Thoracic aorta (tissue), 2 donors: ENCODE data around the gene CCT6A. TPM values are rescaled to one million over a fixed set of nuclear protein-coding genes. Genes with fewer than 3 reads are reported as not detected.
"Not testable (repeated sequence)": the region's sequence is repeated elsewhere in the genome, so short reads cannot be mapped to it uniquely, and the experiment has no call there.

Source experiments
- ATAC-seq: fragments of 150-250 bp; one replicate; pipeline ENCODE4 v1.8.0; 2017; ENCODE audit warnings: low read depth; ENCODE audit not compliant: insufficient number of reproducible peaks, low FRiP score
- DNase-seq: peaks from one replicate; pipeline ENCODE4 v3.0.0-alpha.2; 2020; ENCODE audit warnings: low spot score
- H3K27ac ChIP-seq, 2 donors: fragments of 200-600 bp; sonication (generic); 1 replicate in 1 of 2; 2 replicates in 1 of 2; pipeline ENCODE4 v1.5.1; 2016; ENCODE audit warnings: mild to moderate bottlenecking in 2 of 2, moderate library complexity in 2 of 2
- H3K27me3 ChIP-seq: fragments of 200-600 bp; sonication (generic); replicated peaks from 2 replicates; pipeline ENCODE4 v1.6.0; 2016; ENCODE audit warnings: mild to moderate bottlenecking; ENCODE audit not compliant: insufficient read depth
- H3K36me3 ChIP-seq: fragments of 200-600 bp; sonication (generic); one replicate; pipeline ENCODE4 v1.5.1; 2016
- H3K4me1 ChIP-seq, 2 donors: fragments of 200-600 bp; sonication (generic); 1 replicate in 1 of 2; 2 replicates in 1 of 2; pipeline versions ENCODE4 v1.5.1 to v1.6.0; 2016; ENCODE audit warnings: low read depth in 2 of 2, mild to moderate bottlenecking in 1 of 2; ENCODE audit not compliant: control insufficient read depth in 1 of 2
- H3K4me3 ChIP-seq: fragments of 200-600 bp; sonication (generic); 2 replicates; pipeline ENCODE4 v1.5.1; 2016; ENCODE audit warnings: mild to moderate bottlenecking
- H3K9me3 ChIP-seq: fragments of 200-600 bp; sonication (generic); 2 replicates; pipeline ENCODE4 v1.5.1; 2016
- total RNA-seq, 2 donors: library from RNA; depleted of rRNA; stranded (reverse); fragments of >200 nt; gene quantifications; one replicate each; pipeline versions ENCODE4 v1.1.0 to v1.2.3, GENCODE V29; 2016
- TF ChIP-seq, protein P1 (sequence below): fragments of 200-600 bp; sonication (generic); IDR thresholded peaks from one replicate; pipeline ENCODE4 v1.5.1; 2019; ENCODE audit warnings: antibody characterized with exemption

CCT6A gene, protein sequence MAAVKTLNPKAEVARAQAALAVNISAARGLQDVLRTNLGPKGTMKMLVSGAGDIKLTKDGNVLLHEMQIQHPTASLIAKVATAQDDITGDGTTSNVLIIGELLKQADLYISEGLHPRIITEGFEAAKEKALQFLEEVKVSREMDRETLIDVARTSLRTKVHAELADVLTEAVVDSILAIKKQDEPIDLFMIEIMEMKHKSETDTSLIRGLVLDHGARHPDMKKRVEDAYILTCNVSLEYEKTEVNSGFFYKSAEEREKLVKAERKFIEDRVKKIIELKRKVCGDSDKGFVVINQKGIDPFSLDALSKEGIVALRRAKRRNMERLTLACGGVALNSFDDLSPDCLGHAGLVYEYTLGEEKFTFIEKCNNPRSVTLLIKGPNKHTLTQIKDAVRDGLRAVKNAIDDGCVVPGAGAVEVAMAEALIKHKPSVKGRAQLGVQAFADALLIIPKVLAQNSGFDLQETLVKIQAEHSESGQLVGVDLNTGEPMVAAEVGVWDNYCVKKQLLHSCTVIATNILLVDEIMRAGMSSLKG
- total RNA-seq: 10 to 100 TPM; 41.8 to 96.9 TPM

DNA sequence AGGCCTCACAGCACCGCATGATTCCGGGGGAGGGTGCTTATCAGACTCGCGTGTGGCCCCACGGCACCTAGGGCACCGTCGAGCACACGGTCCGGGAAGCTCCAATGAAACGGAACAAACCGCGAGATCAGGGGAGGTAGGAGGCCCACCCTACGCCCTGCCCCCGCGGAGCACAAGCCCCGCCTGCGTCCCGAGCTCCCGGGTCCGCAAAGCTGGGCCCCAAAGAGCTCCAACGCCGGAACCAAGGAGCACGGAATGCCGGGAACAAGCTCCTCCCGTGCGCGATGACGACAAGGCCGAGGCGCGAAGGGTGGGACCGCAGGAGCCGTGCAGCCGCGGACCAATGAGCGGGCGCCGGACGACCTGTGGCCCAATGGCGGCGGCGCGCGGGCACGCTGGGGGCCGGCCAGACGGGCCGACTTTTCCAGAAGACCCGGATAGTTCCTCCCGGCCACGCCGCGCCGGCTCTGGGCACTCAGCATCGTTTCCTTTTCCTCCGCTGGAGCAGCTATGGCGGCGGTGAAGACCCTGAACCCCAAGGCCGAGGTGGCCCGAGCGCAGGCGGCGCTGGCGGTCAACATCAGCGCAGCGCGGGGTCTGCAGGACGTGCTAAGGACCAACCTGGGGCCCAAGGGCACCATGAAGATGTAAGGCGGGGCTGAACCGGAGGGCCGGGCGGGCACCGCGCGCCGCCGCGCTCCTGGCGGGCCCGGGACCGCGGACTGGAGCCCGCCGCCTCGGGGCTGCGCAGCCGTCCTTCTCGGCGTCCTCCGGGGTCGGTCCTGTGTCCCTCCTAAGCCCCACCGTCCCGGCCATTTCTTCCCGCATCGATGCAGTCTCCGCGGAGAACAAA is at the start of gene CCT6A, which contains the start of gene PSPH:
TSS of gene CCT6A (plus strand) at position 427 of the 853 bp plus-strand sequence. CDS start at position 511, 84 bp downstream.
TSS of gene PSPH (minus strand) at position 106 of the 853 bp plus-strand sequence. CDS start 30,232 bp downstream, outside the sequence.
- ATAC-seq: peak; percentile 95
- peaks cover 32% of the 10 kb centered on the region for H3K36me3 ChIP-seq
- TF ChIP-seq, protein P1, sequence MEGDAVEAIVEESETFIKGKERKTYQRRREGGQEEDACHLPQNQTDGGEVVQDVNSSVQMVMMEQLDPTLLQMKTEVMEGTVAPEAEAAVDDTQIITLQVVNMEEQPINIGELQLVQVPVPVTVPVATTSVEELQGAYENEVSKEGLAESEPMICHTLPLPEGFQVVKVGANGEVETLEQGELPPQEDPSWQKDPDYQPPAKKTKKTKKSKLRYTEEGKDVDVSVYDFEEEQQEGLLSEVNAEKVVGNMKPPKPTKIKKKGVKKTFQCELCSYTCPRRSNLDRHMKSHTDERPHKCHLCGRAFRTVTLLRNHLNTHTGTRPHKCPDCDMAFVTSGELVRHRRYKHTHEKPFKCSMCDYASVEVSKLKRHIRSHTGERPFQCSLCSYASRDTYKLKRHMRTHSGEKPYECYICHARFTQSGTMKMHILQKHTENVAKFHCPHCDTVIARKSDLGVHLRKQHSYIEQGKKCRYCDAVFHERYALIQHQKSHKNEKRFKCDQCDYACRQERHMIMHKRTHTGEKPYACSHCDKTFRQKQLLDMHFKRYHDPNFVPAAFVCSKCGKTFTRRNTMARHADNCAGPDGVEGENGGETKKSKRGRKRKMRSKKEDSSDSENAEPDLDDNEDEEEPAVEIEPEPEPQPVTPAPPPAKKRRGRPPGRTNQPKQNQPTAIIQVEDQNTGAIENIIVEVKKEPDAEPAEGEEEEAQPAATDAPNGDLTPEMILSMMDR: no peak
- no peaks in the 10 kb centered on the region for H3K9me3 ChIP-seq
- peak within 1 kb of the TSS; percentile 87 for H3K4me3 ChIP-seq
- no peaks in the 10 kb centered on the region for H3K27me3 ChIP-seq
- H3K4me1 ChIP-seq: peaks cover 21 to 50% of the 10 kb centered on the region in 2 donors
- H3K27ac ChIP-seq: peak within 1 kb of the TSS; percentile 80 to 88
- DNase-seq: peak; percentile 89

DNA sequence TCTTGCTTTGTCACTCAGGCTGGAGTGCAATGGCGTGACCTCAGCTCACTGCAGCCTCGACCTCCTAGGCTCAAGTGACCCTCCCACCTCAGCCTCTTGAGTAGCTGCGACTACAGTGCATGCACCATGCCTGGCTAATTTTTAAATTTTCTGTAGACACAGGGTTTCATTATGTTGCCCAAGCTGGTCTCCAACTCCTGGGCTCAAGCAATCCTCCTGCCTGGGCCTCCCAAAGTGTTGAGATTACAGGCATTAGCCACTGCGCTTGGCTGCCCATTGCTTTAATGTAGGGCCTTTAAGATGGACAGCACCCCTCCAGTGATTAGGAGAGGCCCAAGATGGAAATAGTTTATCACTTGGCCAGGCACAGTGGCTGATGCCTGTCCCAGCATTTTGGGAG is 47.8 kb upstream of the CCT6A start:
- Histone ChIP-seq H3K4me1 (no peaks in the 10 kb centered on the region), H3K4me3 (no peak overlapping the region), H3K36me3 (no peaks in the 10 kb centered on the region), H3K27ac (no peak overlapping the region), H3K9me3 (no peaks in the 10 kb centered on the region), H3K27me3 (no peaks in the 10 kb centered on the region)
- DNase-seq: no peak
- TF ChIP-seq, protein P1: no peak
- no peak for ATAC-seq

DNA sequence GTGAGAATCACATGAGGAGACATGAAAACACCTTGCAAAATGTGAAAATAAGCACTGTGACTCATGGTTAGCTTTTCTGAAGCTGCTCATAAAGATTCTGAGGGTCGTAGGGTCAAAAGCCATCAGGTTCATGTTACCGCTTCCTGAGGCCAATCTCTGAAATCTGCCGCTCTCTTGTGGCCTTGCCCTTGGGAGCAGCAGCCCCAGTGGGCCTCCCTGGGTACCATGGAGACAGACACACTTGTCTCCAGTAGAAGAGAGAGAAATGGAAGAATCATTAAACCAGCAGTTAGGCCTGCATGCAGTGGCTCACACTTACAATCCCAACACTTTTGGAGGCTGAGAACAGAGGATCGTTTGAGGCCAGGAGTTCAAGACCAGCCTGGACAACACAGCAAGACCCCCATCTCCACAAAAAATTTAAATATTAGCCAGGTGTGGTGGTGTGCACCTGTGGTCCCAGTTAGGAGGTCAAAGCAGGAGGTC is 44.4 kb upstream of the CCT6A start:
- Histone ChIP-seq H3K9me3 (no peaks in the 10 kb centered on the region), H3K27ac (no peak overlapping the region), H3K4me3 (no peak overlapping the region), H3K4me1 (no peaks in the 10 kb centered on the region), H3K36me3 (no peaks in the 10 kb centered on the region), H3K27me3 (no peaks in the 10 kb centered on the region)
- ATAC-seq: no peak
- TF ChIP-seq, protein P1: no peak
- DNase-seq: no peak

DNA sequence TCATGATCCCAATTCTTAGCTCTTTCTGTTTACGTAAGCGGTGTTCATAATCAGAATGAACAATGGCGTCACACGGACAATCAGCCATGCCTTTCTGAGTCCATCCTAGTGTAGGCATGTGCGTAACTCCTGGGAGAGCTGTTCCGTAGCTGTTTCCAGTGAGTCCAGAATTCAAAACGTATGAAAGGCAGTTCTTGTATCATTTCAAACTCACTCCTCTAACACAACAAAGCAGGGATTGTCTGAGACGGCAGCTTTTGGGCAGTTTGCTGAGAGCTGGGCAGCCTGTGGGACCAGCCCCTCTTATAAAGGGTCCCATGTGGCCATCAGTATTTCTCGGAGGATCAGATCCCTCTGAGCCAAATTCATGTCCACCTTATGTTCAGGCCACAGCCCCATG is 43.7 kb upstream of the CCT6A start:
- TF ChIP-seq, protein P1: no peak
- H3K27me3 ChIP-seq: no peaks in the 10 kb centered on the region
- H3K4me3 ChIP-seq: no peak overlapping the region
- no peak for DNase-seq
- H3K9me3 ChIP-seq: no peaks in the 10 kb centered on the region
- H3K36me3 ChIP-seq: no peaks in the 10 kb centered on the region
- H3K4me1 ChIP-seq: no peaks in the 10 kb centered on the region
- no peak for ATAC-seq
- H3K27ac ChIP-seq: no peak overlapping the region

DNA sequence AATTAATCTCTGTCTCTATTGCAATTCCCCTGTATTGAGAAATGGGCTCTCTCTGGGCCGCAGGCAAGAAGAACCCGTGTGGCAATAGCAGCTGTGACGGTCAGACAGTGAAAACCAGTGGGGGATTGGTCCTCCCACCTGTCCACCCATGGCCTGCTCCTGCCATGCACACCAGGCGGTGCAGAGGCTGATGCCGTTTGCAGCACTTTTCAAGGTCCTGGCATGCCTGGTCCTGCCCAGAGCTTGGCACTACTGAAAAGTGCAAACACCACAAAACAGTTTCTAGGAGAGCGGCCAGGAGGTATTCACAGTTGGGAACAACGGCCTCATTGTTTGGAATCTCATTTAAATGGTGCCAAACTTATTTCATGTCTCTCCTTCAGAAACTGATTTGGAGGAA is 41.9 kb upstream of the CCT6A start:
- ATAC-seq: no peak
- no peaks in the 10 kb centered on the region for H3K27me3 ChIP-seq
- H3K4me1 ChIP-seq: no peaks in the 10 kb centered on the region
- TF ChIP-seq, protein P1: no peak
- no peaks in the 10 kb centered on the region for H3K9me3 ChIP-seq
- H3K27ac ChIP-seq: no peak overlapping the region
- H3K4me3 ChIP-seq: no peak overlapping the region
- H3K36me3 ChIP-seq: no peaks in the 10 kb centered on the region
- no peak for DNase-seq

DNA sequence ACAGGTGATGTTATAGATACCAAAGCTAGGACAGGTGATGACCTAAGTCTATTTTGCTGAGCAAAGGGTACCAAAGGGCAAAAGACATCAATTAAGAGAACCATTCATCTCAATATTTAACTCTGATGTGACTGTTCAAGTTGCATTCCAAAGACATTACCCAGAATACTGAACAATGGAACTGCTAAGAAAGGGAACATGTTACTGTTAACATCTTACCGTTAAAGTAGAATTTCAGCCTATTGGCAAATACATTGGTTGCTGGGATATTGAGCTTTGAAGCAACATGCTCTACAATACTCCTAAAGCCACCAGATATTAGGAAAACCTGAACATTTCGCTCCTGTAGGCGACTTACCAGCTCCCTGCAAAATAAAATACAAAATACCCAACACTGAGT is 34.5 kb upstream of the CCT6A start:
- H3K27me3 ChIP-seq, ATAC-seq, DNase-seq, H3K9me3 ChIP-seq, H3K4me1 ChIP-seq, H3K4me3 ChIP-seq, H3K36me3 ChIP-seq, H3K27ac ChIP-seq: not testable (repeated sequence)
